LNCaP clone FGC (cell line): ENCODE data around the gene DENND5B.

Experiments
- DNase-seq: peaks from one replicate; pipeline ENCODE4 v3.0.0-alpha.2; 2011; ENCODE audit warnings: low read depth
- H3K4me3 ChIP-seq: 2 replicates; pipeline ENCODE4 v1.5.1; 2011; ENCODE audit warnings: mild to moderate bottlenecking, low read depth, low read length, control low read depth
- CTCF ChIP-seq: IDR thresholded peaks from 2 replicates; pipeline ENCODE4 v1.5.1; 2012; ENCODE audit warnings: mild to moderate bottlenecking; ENCODE audit not compliant: control insufficient read depth, insufficient read depth; ENCODE audit errors: extremely low read depth

The DENND5B gene

GRCh38 chr12:31456562-31456961 is 134.4 kb downstream of the DENND5B start:
- TF ChIP-seq CTCF = no peak
- DNase-seq = no peak
- no peak overlapping the region for H3K4me3 ChIP-seq

GRCh38 chr12:31444736-31445135 is 146.2 kb downstream of the DENND5B start:
- no peak overlapping the region for H3K4me3 ChIP-seq
- TF ChIP-seq CTCF = no peak
- DNase-seq = no peak

GRCh38 chr12:31440586-31440985 is 150.3 kb downstream of the DENND5B start:
- no peak for TF ChIP-seq CTCF
- no peak overlapping the region for H3K4me3 ChIP-seq
- no peak for DNase-seq

GRCh38 chr12:31440134-31440533 is 150.8 kb downstream of the DENND5B start:
- H3K4me3 ChIP-seq = no peak overlapping the region
- TF ChIP-seq CTCF = no peak
- no peak for DNase-seq

- no peak for DNase-seq
- no peak for TF ChIP-seq CTCF
- no peak overlapping the region for H3K4me3 ChIP-seq
These were observed 159.2 kb downstream of the DENND5B start for GRCh38 chr12:31431721-31432240.

GRCh38 chr12:31423405-31423804 is 167.5 kb downstream of the DENND5B start:
- no peak for DNase-seq
- TF ChIP-seq CTCF = no peak
- H3K4me3 ChIP-seq = no peak overlapping the region

- no peak overlapping the region for H3K4me3 ChIP-seq
- DNase-seq = no peak
- TF ChIP-seq CTCF = no peak
These were observed 178.6 kb downstream of the DENND5B start for GRCh38 chr12:31412292-31412801.
